Measurements from ENCODE around the gene KRTAP16-1. TPM values are rescaled to one million over a fixed set of nuclear protein-coding genes. Genes with fewer than 3 reads are reported as not detected.
"Not testable (repeated sequence)": the region's sequence is repeated elsewhere in the genome, so short reads cannot be mapped to it uniquely, and the experiment has no call there.

KRTAP16-1 gene
- total RNA-seq, 2 donors from 2014 or later = not detected

DNA sequence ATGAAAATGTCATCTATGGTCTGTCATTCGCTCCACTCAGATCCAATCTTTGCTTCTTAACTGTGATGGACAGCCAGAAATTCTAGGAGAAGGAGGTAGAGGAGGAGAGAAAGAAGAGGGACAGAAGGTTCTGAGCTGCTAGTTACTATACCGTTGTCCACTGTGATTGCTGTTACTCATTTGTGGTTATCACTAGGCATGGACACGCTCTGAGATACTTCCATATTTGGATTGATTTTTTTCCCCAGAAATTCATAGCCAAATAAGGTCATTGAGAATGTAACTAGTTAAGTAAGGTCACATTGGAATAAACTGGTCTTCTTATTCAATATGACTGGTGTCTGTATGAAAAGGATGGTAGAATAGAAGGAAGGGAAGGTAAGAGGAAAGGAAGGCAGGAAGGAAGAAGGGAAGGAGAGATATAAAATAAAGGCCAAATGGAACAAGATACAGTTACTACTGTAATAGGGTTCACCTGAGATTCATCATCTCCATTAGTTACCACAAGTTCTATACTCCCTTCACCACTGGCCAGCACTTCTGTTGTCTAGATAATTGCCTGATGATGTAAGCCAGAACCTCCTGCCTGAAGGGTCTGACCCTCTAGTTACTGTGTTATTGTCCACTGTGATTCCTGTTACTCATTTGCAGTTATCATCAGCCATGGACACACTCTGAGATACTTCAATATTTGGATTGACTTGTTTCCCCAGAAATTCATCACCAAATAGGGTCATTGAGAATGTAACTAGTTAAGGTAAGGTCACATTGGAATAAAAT lies 30.7 kb downstream of the KRTAP16-1 start:
- H3K27me3 ChIP-seq = no peaks in the 10 kb centered on the region
- no peaks in the 10 kb centered on the region for H3K36me3 ChIP-seq

DNA sequence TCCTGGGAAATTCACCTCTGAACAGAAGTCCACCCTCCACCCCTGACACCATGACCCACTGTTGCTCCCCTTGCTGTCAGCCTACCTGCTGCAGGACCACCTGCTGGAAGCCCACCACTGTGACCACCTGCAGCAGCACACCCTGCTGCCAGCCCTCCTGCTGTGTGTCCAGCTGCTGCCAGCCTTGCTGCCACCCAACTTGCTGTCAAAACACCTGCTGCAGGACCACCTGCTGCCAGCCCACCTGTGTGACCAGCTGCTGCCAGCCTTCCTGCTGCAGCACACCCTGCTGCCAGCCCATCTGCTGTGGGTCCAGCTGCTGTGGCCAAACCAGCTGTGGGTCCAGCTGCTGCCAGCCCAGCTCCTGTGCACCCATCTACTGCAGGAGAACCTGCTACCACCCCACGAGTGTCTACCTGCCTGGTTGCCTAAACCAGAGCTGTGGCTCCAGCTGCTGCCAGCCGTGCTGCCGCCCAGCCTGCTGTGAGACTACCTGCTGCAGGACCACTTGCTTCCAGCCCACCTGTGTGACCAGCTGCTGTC lies 33.4 kb downstream of the KRTAP16-1 start, which contains the start of gene KRTAP9-7:
Gene KRTAP9-7 (plus strand): TSS at position 51 of the 543 bp plus-strand sequence. CDS start 0 bp downstream, at position 51.
- H3K27ac ChIP-seq; intact Hi-C loops (cut with DNase I); DNase-seq: not testable (repeated sequence)

More for the DNA sequence above, 30.7 kb downstream of the KRTAP16-1 start:
- H3K9ac ChIP-seq (ENCODE audit: low read depth in 2 of 2, low read length in 2 of 2) = no peak overlapping the region
- no peaks in the 10 kb centered on the region for H3K9me3 ChIP-seq
- intact Hi-C loops (cut with DNase I) = loop anchor here (2.0 kb wide), 1 partner anchor 14 kb away; the partner anchor contains the start of gene KRTAP9-6
- H3K27ac ChIP-seq = no peak overlapping the region
- H3K4me1 ChIP-seq = no peaks in the 10 kb centered on the region
- no peak for TF ChIP-seq CTCF (IDR thresholded peaks at IDR 0.05)
- H3K4me3 ChIP-seq = no peak overlapping the region
- DNase-seq = no peak

DNA sequence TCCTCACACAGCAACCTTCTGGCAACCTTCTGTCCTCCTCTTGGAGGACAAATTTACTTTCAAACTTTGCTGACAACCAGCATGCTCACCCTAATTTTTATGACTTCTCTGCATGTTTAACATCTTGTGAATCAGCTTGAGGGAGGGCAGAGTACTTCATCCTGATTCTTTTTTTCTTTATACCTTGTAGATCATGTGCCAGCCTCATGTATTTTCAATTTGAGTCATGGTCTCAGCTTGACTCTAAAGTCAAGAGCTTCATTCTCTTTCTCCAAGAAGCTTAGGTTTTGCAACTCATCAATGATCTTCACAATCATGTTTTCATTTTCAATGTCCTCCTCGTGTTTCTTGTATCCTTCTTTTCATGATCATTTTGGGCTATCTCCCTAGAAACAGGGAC lies 37.3 kb downstream of the KRTAP16-1 start:
- Histone ChIP-seq H3K27ac (no peak overlapping the region), H3K4me3 (no peak overlapping the region), H3K9me3 (no peaks in the 10 kb centered on the region), H3K36me3 (no peaks in the 10 kb centered on the region), H3K9ac (ENCODE audit: low read depth in 2 of 2, low read length in 2 of 2) (no peak overlapping the region), H3K4me1 (no peaks in the 10 kb centered on the region), H3K27me3 (no peaks in the 10 kb centered on the region)
- TF ChIP-seq CTCF (IDR thresholded peaks at IDR 0.05) = no peak
- intact Hi-C loops (cut with DNase I) = no loop called here
- DNase-seq = no peak

More for the DNA sequence above, 33.4 kb downstream of the KRTAP16-1 start, which contains the start of gene KRTAP9-7:
- H3K4me1 ChIP-seq; H3K4me3 ChIP-seq; H3K36me3 ChIP-seq; H3K27me3 ChIP-seq; H3K9ac ChIP-seq (ENCODE audit: low read depth in 2 of 2, low read length in 2 of 2); H3K9me3 ChIP-seq: not testable (repeated sequence)

DNA sequence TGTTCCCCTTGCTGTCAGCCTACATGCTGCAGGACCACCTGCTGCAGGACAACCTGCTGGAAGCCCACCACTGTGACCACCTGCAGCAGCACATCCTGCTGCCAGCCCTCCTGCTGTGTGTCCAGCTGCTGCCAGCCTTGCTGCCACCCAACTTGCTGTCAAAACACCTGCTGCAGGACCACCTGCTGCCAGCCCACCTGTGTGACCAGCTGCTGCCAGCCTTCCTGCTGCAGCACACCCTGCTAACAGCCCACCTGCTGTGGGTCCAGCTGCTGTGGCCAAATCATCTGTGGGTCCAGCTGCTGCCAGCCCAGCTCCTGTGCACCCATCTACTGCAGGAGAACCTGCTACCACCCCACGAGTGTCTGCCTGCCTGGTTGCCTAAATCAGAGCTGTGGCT lies 37.8 kb downstream of the KRTAP16-1 start:
- H3K9me3 ChIP-seq; H3K4me3 ChIP-seq; intact Hi-C loops (cut with DNase I); H3K9ac ChIP-seq (ENCODE audit: low read depth in 2 of 2, low read length in 2 of 2); H3K4me1 ChIP-seq; H3K27me3 ChIP-seq; H3K36me3 ChIP-seq; H3K27ac ChIP-seq; DNase-seq: not testable (repeated sequence)

DNA sequence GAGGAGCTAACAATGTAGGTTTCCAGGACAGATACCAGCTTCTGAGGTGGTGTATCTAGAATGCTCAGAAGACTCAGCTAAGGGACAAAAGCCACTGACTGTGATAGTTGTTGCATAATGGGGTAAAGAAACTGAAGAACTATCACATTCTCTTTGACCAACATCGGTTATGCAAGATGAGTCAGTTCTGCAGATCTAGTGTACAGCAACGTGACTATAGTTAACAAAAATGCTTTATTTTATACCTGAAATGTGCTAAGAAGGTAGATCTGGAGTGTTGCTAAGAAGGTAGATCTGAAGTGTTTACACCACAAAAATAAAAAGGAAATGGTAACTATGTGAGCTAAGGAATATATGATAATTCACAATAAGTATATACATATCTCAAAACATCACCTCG lies 41.4 kb downstream of the KRTAP16-1 start:
- no peaks in the 10 kb centered on the region for H3K36me3 ChIP-seq
- H3K4me1 ChIP-seq = no peaks in the 10 kb centered on the region
- H3K4me3 ChIP-seq = no peak overlapping the region
- intact Hi-C loops (cut with DNase I) = no loop called here
- no peak for DNase-seq
- no peak for TF ChIP-seq CTCF (IDR thresholded peaks at IDR 0.05)
- H3K9me3 ChIP-seq = no peaks in the 10 kb centered on the region
- no peak overlapping the region for H3K9ac ChIP-seq (ENCODE audit: low read depth in 2 of 2, low read length in 2 of 2)
- no peak overlapping the region for H3K27ac ChIP-seq
- H3K27me3 ChIP-seq = no peaks in the 10 kb centered on the region

GRCh38 chr17:41265078-41265477 lies 44.0 kb downstream of the KRTAP16-1 start, which contains the start of gene KRTAP9-6:
Gene KRTAP9-6, plus strand, starts transcription at chr17:41265378. Its CDS starts 0 bp downstream, at chr17:41265378.
- H3K36me3 ChIP-seq = no peaks in the 10 kb centered on the region
- H3K4me3 ChIP-seq = no peak within 1 kb of the TSS
- H3K27me3 ChIP-seq = no peaks in the 10 kb centered on the region
- no peaks in the 10 kb centered on the region for H3K9me3 ChIP-seq
- no peak within 1 kb of the TSS for H3K27ac ChIP-seq
- no peak within 1 kb of the TSS for H3K9ac ChIP-seq (ENCODE audit: low read depth in 2 of 2, low read length in 2 of 2)
- DNase-seq = no peak
- intact Hi-C loops (cut with DNase I) = loop anchor here (2.0 kb wide), 1 partner anchor 14 kb away; no protein-coding TSS in a partner anchor
- H3K4me1 ChIP-seq = no peaks in the 10 kb centered on the region
- no peak for TF ChIP-seq CTCF (IDR thresholded peaks at IDR 0.05)

Measured in colonic mucosa (tissue), 4 donors.